ENCODE results near the gene REXO1.

DNA sequence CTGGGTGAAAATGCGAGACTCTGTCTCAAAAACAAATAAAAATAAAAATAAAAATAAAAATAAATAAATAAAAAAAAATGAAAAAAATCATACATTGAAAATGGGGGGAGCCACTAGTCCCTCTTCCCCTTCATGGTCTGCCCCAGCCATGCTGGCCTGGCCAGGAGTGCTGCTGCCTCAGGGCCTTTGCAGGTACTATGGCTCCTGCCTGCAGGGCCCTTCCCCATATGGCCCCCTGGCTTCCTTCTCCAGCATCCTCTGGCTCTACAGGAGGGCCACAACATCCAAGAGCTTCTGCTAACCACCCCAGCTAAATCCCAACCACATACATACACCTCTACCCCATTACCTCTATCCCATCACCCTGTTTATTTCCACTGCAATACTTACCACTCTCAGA is 41.6 kb upstream of the REXO1 start:
- TF ChIP-seq POLR2AphosphoS5 (IDR thresholded peaks at IDR 0.05; ENCODE audit: low read depth, low read length) (no peak), POLR2A (IDR thresholded peaks at IDR 0.05; ENCODE audit: low read depth, low read length) (no peak), TAF1 (IDR thresholded peaks at IDR 0.05; ENCODE audit: low read depth, low read length) (no peak), POU2F2 (IDR thresholded peaks at IDR 0.05; ENCODE audit: low read depth, low read length) (no peak)

Data from GM12891 (cell line).